Limb (tissue), 2 donors: ENCODE data around the gene GSDME.

Experiments
- DNase-seq, 2 donors: peaks; one replicate each; pipeline ENCODE4 v3.0.0-alpha.2; 2016; ENCODE audit errors: extremely low spot score in 2 of 2

GSDME gene

GRCh38 chr7:24773646-24774045 lies 16.4 kb upstream of the GSDME start:
- DNase-seq, result no peak

- no peak for DNase-seq
Measured at GRCh38 chr7:24769851-24770250, 12.6 kb upstream of the GSDME start.

GRCh38 chr7:24769014-24769830 lies 12.0 kb upstream of the GSDME start:
- no peak for DNase-seq

- no peak for DNase-seq
Measured at GRCh38 chr7:24767878-24768569, 10.8 kb upstream of the GSDME start.

- no peak for DNase-seq
Measured at GRCh38 chr7:24764972-24765744, 7.9 kb upstream of the GSDME start.

GRCh38 chr7:24764011-24764410 lies 6.7 kb upstream of the GSDME start:
- no peak for DNase-seq

GRCh38 chr7:24763303-24763901 lies 6.1 kb upstream of the GSDME start:
- DNase-seq, result no peak

- no peak for DNase-seq
Measured at GRCh38 chr7:24762771-24763170, 5.5 kb upstream of the GSDME start.

- DNase-seq, result no peak
Measured at GRCh38 chr7:24760968-24761367, 3.7 kb upstream of the GSDME start.

GRCh38 chr7:24756545-24757352 lies 515 bp downstream of the GSDME start:
- peak in 1 of 2 donors; percentile 15 for DNase-seq

- no peak for DNase-seq
Measured at GRCh38 chr7:24755541-24756407, 1.5 kb downstream of the GSDME start.

- no peak for DNase-seq
Measured at GRCh38 chr7:24754906-24755506, 2.3 kb downstream of the GSDME start.

GRCh38 chr7:24752073-24752800 lies 5.0 kb downstream of the GSDME start:
- DNase-seq, result no peak

GRCh38 chr7:24751484-24751883 lies 5.8 kb downstream of the GSDME start:
- no peak for DNase-seq

GRCh38 chr7:24750441-24751055 lies 6.7 kb downstream of the GSDME start:
- DNase-seq, result no peak

- no peak for DNase-seq
Measured at GRCh38 chr7:24748521-24748920, 8.7 kb downstream of the GSDME start.

- DNase-seq, result no peak
Measured at GRCh38 chr7:24745355-24745754, 11.9 kb downstream of the GSDME start.

- no peak for DNase-seq
Measured at GRCh38 chr7:24743471-24743870, 13.8 kb downstream of the GSDME start.
